OCI-LY3 (cell line): ENCODE results near the gene CRADD.

Experiments
- CTCF ChIP-seq: fragments of 200-600, 300-600 bp; sonication (generic); IDR thresholded peaks from 2 replicates; pipeline ENCODE4 v1.5.1; 2014; ENCODE audit warnings: antibody characterized with exemption, low read length, low read depth
- EZH2phosphoT487 ChIP-seq: fragments of 200-600 bp; shearing (Covaris generic); IDR thresholded peaks from 2 replicates; pipeline ENCODE4 v1.6.1; 2018; ENCODE audit warnings: antibody characterized with exemption, mixed run types, low read depth

GRCh38 chr12:93838193-93838592 is 161.0 kb downstream of the CRADD start:
- TF ChIP-seq CTCF (no peak), EZH2phosphoT487 (no peak)
